Kidney (tissue), 14 donors: ENCODE data around the gene OAF. TPM values are rescaled to one million over a fixed set of nuclear protein-coding genes. Genes with fewer than 3 reads are reported as not detected.
A peak's percentile ranks its signal among the peaks of the same experiment; 100 is the strongest.

Experiments
- DNase-seq, 5 donors: peaks; one replicate each; pipeline ENCODE4 v3.0.0-alpha.2; 2013 to 2020
- FAIRE-seq: peaks from 2 replicates; lab custom pipeline; 2012; peaks lifted over from hg19 to GRCh38; lab: Jason Lieb, UNC
- H3K27ac ChIP-seq, 2 donors: one replicate each; pipeline ENCODE4 v1.7.0; 2013; ENCODE audit warnings: low read depth in 2 of 2, low read length in 2 of 2, inconsistent platforms in 1 of 2
- H3K27me3 ChIP-seq: one replicate; pipeline ENCODE4 v1.7.1; 2013; ENCODE audit warnings: low read length, inconsistent platforms; ENCODE audit not compliant: control insufficient read depth, insufficient read depth
- H3K36me3 ChIP-seq, 3 donors: one replicate each; pipeline versions ENCODE4 v1.7.0 to v1.7.1; 2013; ENCODE audit warnings: low read length in 3 of 3, control low read depth in 1 of 3, inconsistent platforms in 1 of 3; ENCODE audit not compliant: insufficient read depth in 3 of 3, control insufficient read depth in 2 of 3
- H3K4me1 ChIP-seq, 3 donors: one replicate each; pipeline versions ENCODE4 v1.7.0 to v1.7.1; 2013; ENCODE audit warnings: low read length in 3 of 3, inconsistent platforms in 1 of 3, low read depth in 1 of 3; ENCODE audit not compliant: control insufficient read depth in 2 of 3, insufficient read depth in 2 of 3
- H3K4me3 ChIP-seq, 3 donors: one replicate each; pipeline versions ENCODE4 v1.7.0 to v1.8.1; 2013; ENCODE audit warnings: low read length in 3 of 3, control low read depth in 1 of 3, inconsistent platforms in 1 of 3
- H3K9ac ChIP-seq, 3 donors: one replicate each; pipeline versions ENCODE4 v1.7.0 to v1.7.1; 2013; ENCODE audit warnings: low read length in 3 of 3, control low read depth in 1 of 3, inconsistent platforms in 1 of 3
- H3K9me3 ChIP-seq, 3 donors: one replicate each; pipeline versions ENCODE4 v1.7.0 to v1.7.1; 2013; ENCODE audit warnings: low read length in 3 of 3, control low read depth in 1 of 3, inconsistent platforms in 1 of 3; ENCODE audit not compliant: control insufficient read depth in 2 of 3, insufficient read depth in 1 of 3
- CTCF ChIP-seq: IDR thresholded peaks from 3 replicates; pipeline ENCODE4 v1.5.1; 2012; ENCODE audit warnings: mild to moderate bottlenecking, moderate library complexity, borderline replicate concordance; ENCODE audit not compliant: insufficient read depth; ENCODE audit errors: extremely low read depth
- intact Hi-C: fragments of 100-400 bp; cut with DNase I; formaldehyde crosslinking; loops from one replicate; pipeline ENCODE4 v1.11.1; 2022
- polyA plus RNA-seq: library from polyadenylated mRNA; stranded (reverse); fragments of 350-450 nt; fragmentation: Illumina TruSeq; extraction: RNeasy Lipid Tissue Mini Kit (QIAGEN cat#74804); gene quantifications from one replicate; pipeline ENCODE4 v1.2.3, GENCODE V29; 2014; ENCODE audit warnings: low read depth, low replicate concordance; ENCODE audit not compliant: insufficient read depth
- total RNA-seq: library from RNA; stranded (reverse); fragmentation: NEBNext Ultra II Directional; extraction: Animal tissue kit (Norgen Biotek cat#: 25700); gene quantifications from one replicate; pipeline ENCODE4 v1.2.1, GENCODE V29; 2021
- donor health status: control.
- donor health status: control.
- donor health status: control.
- donor health status: control.
- donor health status: control.
- donor health status: DM: yes; HTN: yes; CAD: no.
- donor health status: Normal renal cell carcinoma (clear cell type).

OAF gene
- total and polyA plus RNA-seq, 2 donors from 2014 or later: 48.2 to 78.1 TPM

GRCh38 chr11:120194166-120194565 lies 16.7 kb upstream of the OAF start:
- no peak for FAIRE-seq

GRCh38 chr11:120195601-120196320 lies 15.1 kb upstream of the OAF start:
- no peaks in the 10 kb centered on the region for H3K36me3 ChIP-seq
- TF ChIP-seq CTCF: no peak
- H3K9me3 ChIP-seq: no peaks in the 10 kb centered on the region
- FAIRE-seq (no peak), DNase-seq (peak in 4 of 5 donors; percentile 47 to 87 (median 80))
- H3K27me3 ChIP-seq: no peaks in the 10 kb centered on the region
- H3K4me1 ChIP-seq: peaks cover 7 to 33% (median 25%) of the 10 kb centered on the region in 3 donors
- H3K27ac ChIP-seq: no peak overlapping the region
- no peak overlapping the region for H3K9ac ChIP-seq
- intact Hi-C loops: no loop called here
- H3K4me3 ChIP-seq: no peak overlapping the region

More at GRCh38 chr11:120194166-120194565, 16.7 kb upstream of the OAF start:
- no peak for TF ChIP-seq CTCF
- Histone ChIP-seq H3K4me1 (peaks cover 7 to 37% (median 30%) of the 10 kb centered on the region in 3 donors), H3K4me3 (no peak overlapping the region), H3K9me3 (no peaks in the 10 kb centered on the region), H3K36me3 (no peaks in the 10 kb centered on the region), H3K27ac (no peak overlapping the region), H3K27me3 (no peaks in the 10 kb centered on the region), H3K9ac (no peak overlapping the region)
- peak in 1 of 5 donors; percentile 41 for DNase-seq
- intact Hi-C loops: no loop called here

- TF ChIP-seq CTCF: no peak
Measured at GRCh38 chr11:120196826-120197225, 14.0 kb upstream of the OAF start.

More at GRCh38 chr11:120196826-120197225, 14.0 kb upstream of the OAF start:
- Histone ChIP-seq H3K4me1 (peaks cover 7 to 24% (median 23%) of the 10 kb centered on the region in 3 donors), H3K27ac (no peak overlapping the region), H3K36me3 (no peaks in the 10 kb centered on the region), H3K4me3 (no peak overlapping the region), H3K9me3 (no peaks in the 10 kb centered on the region), H3K27me3 (no peaks in the 10 kb centered on the region), H3K9ac (no peak overlapping the region)
- FAIRE-seq (no peak), DNase-seq (no peak)
- intact Hi-C loops: no loop called here
